Gastroesophageal sphincter (tissue), 3 donors: ENCODE data around the gene MARS1.

Source experiments
- CTCF ChIP-seq, 4 experiments: fragments of 200-600 bp in 2 of 4; fragments of 450-650 bp in 2 of 4; sonication (generic) in 1 of 4; IDR thresholded peaks; one replicate each; pipeline ENCODE4 v1.5.1; 2017 to 2019; ENCODE audit warnings: antibody characterized with exemption in 4 of 4, mild to moderate bottlenecking in 2 of 4, moderate library complexity in 2 of 4
- POLR2A ChIP-seq, 2 donors: fragments of 450-650 bp; IDR thresholded peaks; one replicate each; pipeline ENCODE4 v1.6.1; 2017; ENCODE audit warnings: antibody characterized with exemption in 2 of 2, mild to moderate bottlenecking in 2 of 2, moderate library complexity in 1 of 2
- POLR2AphosphoS5 ChIP-seq: sonication (generic); formaldehyde crosslinking; IDR thresholded peaks from one replicate; pipeline ENCODE4 v1.6.1; 2017; ENCODE audit warnings: antibody characterized with exemption

GRCh38 chr12:57513266-57513665 lies 25.4 kb downstream of the MARS1 start:
- no peak for TF ChIP-seq CTCF (IDR thresholded peaks at IDR 0.05)
- TF ChIP-seq POLR2AphosphoS5: no peak
- TF ChIP-seq POLR2A (IDR thresholded peaks at IDR 0.05): no peak
